Heart left ventricle (tissue), 16 donors: ENCODE measurements around the gene STIM2. TPM values are rescaled to one million over a fixed set of nuclear protein-coding genes. Genes with fewer than 3 reads are reported as not detected.
A peak's percentile ranks its signal among the peaks of the same experiment; 100 is the strongest.

ENCODE experiments used
- ATAC-seq, 4 donors: fragments of 200-7000 bp; cut with Tn5 transposase; one replicate each; pipeline ENCODE4 v1.9.1; 2020 to 2022; ENCODE audit warnings: moderate library complexity in 4 of 4, mild to moderate bottlenecking in 3 of 4, moderate number of reproducible peaks in 1 of 4
- DNase-seq, 5 donors: peaks; one replicate each; pipeline ENCODE4 v3.0.0-alpha.2; 2020
- H3K27ac ChIP-seq, 12 donors: fragments of 200-600 bp; sonication (generic) in 4 of 12; one replicate each; pipeline versions ENCODE4 v1.5.0 to v1.8.0; 2016 to 2022; ENCODE audit warnings: mild to moderate bottlenecking in 2 of 12
- H3K27me3 ChIP-seq, 9 donors: fragments of 200-600 bp; sonication (generic) in 2 of 9; one replicate each; pipeline versions ENCODE4 v1.5.1 to v1.8.0; 2016 to 2022; ENCODE audit warnings: mild to moderate bottlenecking in 3 of 9
- H3K36me3 ChIP-seq, 9 donors: fragments of 200-600 bp; sonication (generic) in 2 of 9; one replicate each; pipeline versions ENCODE4 v1.5.0 to v1.8.0; 2018 to 2022; ENCODE audit warnings: mild to moderate bottlenecking in 2 of 9
- H3K4me1 ChIP-seq, 12 donors: fragments of 200-600 bp; sonication (generic) in 4 of 12; one replicate each; pipeline versions ENCODE4 v1.5.0 to v1.8.0; 2016 to 2022; ENCODE audit warnings: mild to moderate bottlenecking in 3 of 12
- H3K4me3 ChIP-seq, 12 donors: fragments of 200-600 bp; sonication (generic) in 4 of 12; one replicate each; pipeline versions ENCODE4 v1.5.0 to v1.8.0; 2017 to 2022; ENCODE audit warnings: mild to moderate bottlenecking in 9 of 12, moderate library complexity in 4 of 12
- H3K9me3 ChIP-seq, 12 donors: fragments of 200-600 bp; sonication (generic) in 4 of 12; one replicate each; pipeline versions ENCODE4 v1.5.0 to v1.8.0; 2016 to 2022; ENCODE audit warnings: mild to moderate bottlenecking in 1 of 12
- POLR2A ChIP-seq, 2 donors: fragments of 450-650 bp; IDR thresholded peaks; one replicate each; pipeline ENCODE4 v1.6.1; 2017; ENCODE audit warnings: antibody characterized with exemption in 2 of 2, mild to moderate bottlenecking in 2 of 2, moderate library complexity in 2 of 2
- WGBS, 4 donors: extraction: QIAGEN DNeasy Blood & Tissue Kit in 2 of 4; methylation state at CpG; one replicate each; pipeline versions ENCODE4 v1.1.5 to v1.1.7; 2013 to 2018; 5-methylcytosine and 5-hydroxymethylcytosine counted together
- intact Hi-C, 10 donors: fragments of 100-400 bp; cut with DNase I; formaldehyde crosslinking; loops; one replicate each; pipeline versions ENCODE4 v1.11.1 to v1.14.2; 2022
- polyA plus RNA-seq, 2 donors: library from polyadenylated mRNA; stranded (reverse); fragments of 200-250 nt; gene quantifications; one replicate each; pipeline ENCODE4 v1.2.3, GENCODE V29; 2013
- total RNA-seq, 9 donors: library from RNA; depleted of rRNA in 2 of 9; stranded (reverse); fragments of >200 nt in 2 of 9; fragmentation: NEBNext Ultra II Directional in 3 of 9; extraction: Animal tissue kit (Norgen Biotek cat#: 25700) in 3 of 9; gene quantifications; one replicate each; pipeline versions ENCODE4 v1.1.0 to v1.2.4, GENCODE V29; 2016 to 2023
- TF ChIP-seq, protein P1 (sequence below), 12 donors: fragments of 200-600 bp; sonication (generic) in 4 of 12; IDR thresholded peaks; one replicate each; pipeline versions ENCODE4 v1.5.0 to v1.8.0; 2018 to 2022; ENCODE audit warnings: antibody characterized with exemption in 12 of 12, mild to moderate bottlenecking in 5 of 12
- donor health status: ischemic (EF 13 %, LVEDD 7.1; RV severe dilation, severe dysfunction).
- donor health status: healthy with polysubstance abuse.
- donor health status: DM: no; HTN: yes; CAD: no.
- donor health status: DM: no; HTN: no; CAD: no.
- donor health status: ischemic (EF 25% LVEDD 6.9; RV normal size, moderate dysfunction).
- donor health status: ischemic (EF 25% LVEDD 5.7; RV mildly dilated, moderate dysfunction).
- donor health status: healthy.
- donor health status: DM: yes; HTN: yes; CAD: no.
- donor health status: ischemic (EF 35%, LVEDD 5.7; RV mildly dilated, moderate dysfunction).
- donor health status: nonischemic (EF 11% LVEDD 7.7; RV severe dilation, severe dysfunction).
- donor health status: DM: yes; HTN: yes; CAD: no.
- donor health status: PGD.
- donor health status: ischemic (EF 29% LVEDD 5.4; RV normal size, mild dysfunction).
- donor health status: nonischemic (EF 23%, LVEDD 6.1; RV moderate dilation, normal function).

The STIM2 gene
- total and polyA plus RNA-seq, 11 donors: 4.6 to 17.3 (median 8.8) TPM

DNA sequence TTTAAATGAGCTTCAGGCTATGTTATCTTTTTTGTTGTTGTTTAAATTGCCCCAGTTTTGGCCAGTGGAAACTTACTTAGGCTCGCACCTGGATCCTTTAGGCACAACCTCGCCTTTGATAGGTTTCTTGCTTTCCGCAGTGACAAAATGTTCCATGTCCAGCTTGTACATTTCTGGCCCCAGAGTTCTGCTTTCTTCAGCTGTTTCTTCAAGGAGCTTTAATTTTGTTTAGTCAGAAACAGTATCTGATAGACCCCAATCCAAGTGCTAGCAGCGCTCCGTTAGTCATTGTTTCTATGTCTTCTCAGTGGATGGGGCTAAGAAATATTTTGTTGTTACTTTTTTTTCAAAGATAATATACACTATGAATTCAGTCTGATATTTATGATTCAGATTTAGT is 82.8 kb downstream of the STIM2 start:
- no peak overlapping the region for H3K4me3 ChIP-seq
- H3K36me3 ChIP-seq: no peaks in the 10 kb centered on the region
- 67 to 86% (median 71%) methylated on average over 5 of the region's 5 CpGs for WGBS, 4 donors
- H3K9me3 ChIP-seq: no peaks in the 10 kb centered on the region
- TF ChIP-seq POLR2A (IDR thresholded peaks at IDR 0.05): no peak
- TF ChIP-seq, protein P1, sequence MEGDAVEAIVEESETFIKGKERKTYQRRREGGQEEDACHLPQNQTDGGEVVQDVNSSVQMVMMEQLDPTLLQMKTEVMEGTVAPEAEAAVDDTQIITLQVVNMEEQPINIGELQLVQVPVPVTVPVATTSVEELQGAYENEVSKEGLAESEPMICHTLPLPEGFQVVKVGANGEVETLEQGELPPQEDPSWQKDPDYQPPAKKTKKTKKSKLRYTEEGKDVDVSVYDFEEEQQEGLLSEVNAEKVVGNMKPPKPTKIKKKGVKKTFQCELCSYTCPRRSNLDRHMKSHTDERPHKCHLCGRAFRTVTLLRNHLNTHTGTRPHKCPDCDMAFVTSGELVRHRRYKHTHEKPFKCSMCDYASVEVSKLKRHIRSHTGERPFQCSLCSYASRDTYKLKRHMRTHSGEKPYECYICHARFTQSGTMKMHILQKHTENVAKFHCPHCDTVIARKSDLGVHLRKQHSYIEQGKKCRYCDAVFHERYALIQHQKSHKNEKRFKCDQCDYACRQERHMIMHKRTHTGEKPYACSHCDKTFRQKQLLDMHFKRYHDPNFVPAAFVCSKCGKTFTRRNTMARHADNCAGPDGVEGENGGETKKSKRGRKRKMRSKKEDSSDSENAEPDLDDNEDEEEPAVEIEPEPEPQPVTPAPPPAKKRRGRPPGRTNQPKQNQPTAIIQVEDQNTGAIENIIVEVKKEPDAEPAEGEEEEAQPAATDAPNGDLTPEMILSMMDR (IDR thresholded peaks at IDR 0.05): no peak
- peak in 2 of 4 donors; percentile 41 to 73 for ATAC-seq
- intact Hi-C loops: no loop called here
- H3K27ac ChIP-seq: peak overlapping the region in 1 of 12 donors; percentile 15
- peaks cover 0 to 23% (median 2%) of the 10 kb centered on the region in 12 donors for H3K4me1 ChIP-seq
- no peaks in the 10 kb centered on the region for H3K27me3 ChIP-seq
- DNase-seq: no peak

GRCh38 chr4:26945794-26946193 is 85.2 kb downstream of the STIM2 start:
- Histone ChIP-seq H3K4me1 (peaks cover 0 to 20% (median 0%) of the 10 kb centered on the region in 12 donors), H3K36me3 (no peaks in the 10 kb centered on the region), H3K27ac (no peak overlapping the region), H3K27me3 (no peaks in the 10 kb centered on the region), H3K9me3 (peaks cover 0 to 10% (median 0%) of the 10 kb centered on the region in 12 donors), H3K4me3 (no peak overlapping the region)
- 97 to 99% (median 98%) methylated on average over 2 of the region's 2 CpGs for WGBS, 4 donors
- intact Hi-C loops: no loop called here
- TF ChIP-seq, protein P1 (IDR thresholded peaks at IDR 0.05): no peak
- no peak for TF ChIP-seq POLR2A (IDR thresholded peaks at IDR 0.05)
- DNase-seq: no peak
- no peak for ATAC-seq

- H3K9me3 ChIP-seq: peaks cover 0 to 13% (median 0%) of the 10 kb centered on the region in 12 donors
- intact Hi-C loops: no loop called here
- no peaks in the 10 kb centered on the region for H3K27me3 ChIP-seq
- TF ChIP-seq, protein P1 (IDR thresholded peaks at IDR 0.05): no peak
- no peak for TF ChIP-seq POLR2A (IDR thresholded peaks at IDR 0.05)
- H3K27ac ChIP-seq: no peak overlapping the region
- WGBS, 4 donors: 84 to 93% (median 88%) methylated on average over 8 of the region's 8 CpGs
- ATAC-seq (no peak), DNase-seq (no peak)
- H3K4me1 ChIP-seq: peaks cover 0 to 9% (median 0%) of the 10 kb centered on the region in 12 donors
- no peak overlapping the region for H3K4me3 ChIP-seq
- H3K36me3 ChIP-seq: no peaks in the 10 kb centered on the region
Observed at GRCh38 chr4:26947318-26947717, 86.7 kb downstream of the STIM2 start.

GRCh38 chr4:26950446-26950845 is 89.8 kb downstream of the STIM2 start:
- H3K9me3 ChIP-seq: peaks cover 0 to 13% (median 0%) of the 10 kb centered on the region in 12 donors
- H3K27ac ChIP-seq: no peak overlapping the region
- no peak for ATAC-seq
- H3K27me3 ChIP-seq: no peaks in the 10 kb centered on the region
- intact Hi-C loops: no loop called here
- DNase-seq: no peak
- H3K4me1 ChIP-seq: peaks cover 0 to 6% (median 0%) of the 10 kb centered on the region in 12 donors
- TF ChIP-seq, protein P1 (IDR thresholded peaks at IDR 0.05): no peak
- TF ChIP-seq POLR2A (IDR thresholded peaks at IDR 0.05): no peak
- no peak overlapping the region for H3K4me3 ChIP-seq
- no peaks in the 10 kb centered on the region for H3K36me3 ChIP-seq
